Hepatocyte (in vitro differentiated cells): ENCODE results near the gene PIGK.

Experiments used
- CTCF ChIP-seq: fragments of 200-600 bp; sonication (generic); IDR thresholded peaks from 2 replicates; pipeline ENCODE4 v1.5.1; 2016; ENCODE audit warnings: antibody characterized with exemption, mild to moderate bottlenecking; ENCODE audit not compliant: poor library complexity
- EZH2phosphoT487 ChIP-seq: fragments of 200-600 bp; sonication (generic); IDR thresholded peaks from one replicate; pipeline ENCODE4 v1.6.1; 2018; ENCODE audit warnings: antibody characterized with exemption, mild to moderate bottlenecking, low read depth, moderate library complexity; ENCODE audit not compliant: unreplicated experiment, severe bottlenecking

GRCh38 chr1:77133731-77134358 lies 85.4 kb downstream of the PIGK start:
- TF ChIP-seq CTCF (no peak), EZH2phosphoT487 (no peak)
